K562 (cell line): ENCODE results near the gene UBALD2. TPM values are rescaled to one million over a fixed set of nuclear protein-coding genes. Genes with fewer than 3 reads are reported as not detected.

Experiments
- ATAC-seq: fragments of 200-7000 bp; cut with Tn5 transposase; 3 replicates; pipeline ENCODE4 v1.9.1; 2020; ENCODE audit warnings: moderate library complexity
- BruUV-seq: library from RNA; stranded (reverse); fragments of 400-500 nt; replicated peaks from 2 replicates; lab custom pipeline; 2021; lab: Mats Ljungman, UMichigan
- CTCF ChIA-PET: fragments of 300-600 bp; formaldehyde crosslinking; extraction: SDS; loops from one replicate; lab custom pipeline; 2021; ENCODE audit warnings: low intra/inter-chr PET ratio; lab: Yijun Ruan, JAX
- POLR2A ChIA-PET: fragments of 300-600, 350-650 bp; sonication (Branson Sonifier 250); formaldehyde crosslinking; extraction: SDS; loops from one replicate; lab custom pipeline; 2021; ENCODE audit warnings: antibody characterized with exemption, inconsistent platforms; lab: Yijun Ruan, JAX
- DNase-seq, 4 experiments: peaks; one replicate each; pipeline versions ENCODE4 v3.0.0 to v3.0.0-alpha.2; 2011 to 2018; ENCODE audit warnings: low spot score in 3 of 4, mixed read lengths in 3 of 4; ENCODE audit errors: extremely low read depth in 1 of 4
- FAIRE-seq: peaks from 2 replicates; lab custom pipeline; 2011; peaks lifted over from hg19 to GRCh38; lab: Jason Lieb, UNC
- H2AFZ ChIP-seq: 2 replicates; pipeline ENCODE4 v1.6.0; 2011; ENCODE audit warnings: low read depth, low read length, control low read depth, inconsistent platforms
- H3K27ac ChIP-seq: fragments of 200-600 bp; 3 replicates; pipeline ENCODE4 v1.8.0; 2011; ENCODE audit warnings: low read depth, mild to moderate bottlenecking, control low read depth, inconsistent platforms, low read length, moderate library complexity, mixed read lengths; ENCODE audit errors: extremely low read depth
- H3K27me3 ChIP-seq, 2 experiments: fragments of 300-600 bp in 1 of 2; 2 replicates in 1 of 2; 3 replicates in 1 of 2; pipeline versions ENCODE4 v1.6.0 to v1.8.0; 2011; ENCODE audit warnings: inconsistent platforms in 2 of 2, low read length in 2 of 2, mild to moderate bottlenecking in 1 of 2, mixed read lengths in 1 of 2, moderate library complexity in 1 of 2; ENCODE audit not compliant: control insufficient read depth in 2 of 2, insufficient read depth in 2 of 2
- H3K36me3 ChIP-seq: fragments of 300-600 bp; 3 replicates; pipeline ENCODE4 v1.8.0; 2011; ENCODE audit warnings: mild to moderate bottlenecking, low read length, inconsistent platforms; ENCODE audit not compliant: control insufficient read depth, insufficient read depth
- H3K4me1 ChIP-seq, 2 experiments: fragments of 200-600 bp in 1 of 2; replicated peaks in 1 of 2; 2 replicates in 1 of 2; 3 replicates in 1 of 2; pipeline versions ENCODE4 v1.5.1 to v1.8.0; 2011; ENCODE audit warnings: inconsistent platforms in 2 of 2, low read length in 2 of 2, mild to moderate bottlenecking in 1 of 2, mixed read lengths in 1 of 2, moderate library complexity in 1 of 2; ENCODE audit not compliant: control insufficient read depth in 2 of 2, insufficient read depth in 2 of 2
- H3K4me2 ChIP-seq: 2 replicates; pipeline ENCODE4 v1.6.1; 2011; ENCODE audit warnings: low read length, control low read depth, inconsistent platforms, mixed read lengths; ENCODE audit not compliant: insufficient read depth
- H3K4me3 ChIP-seq: fragments of 200-600 bp; sonication (generic), shearing (Covaris generic); 2 replicates; pipeline ENCODE4 v1.5.1; 2016; ENCODE audit warnings: control low read depth, inconsistent platforms
- H3K79me2 ChIP-seq: fragments of 200-600 bp; 3 replicates; pipeline ENCODE4 v1.8.0; 2011; ENCODE audit warnings: low read length, inconsistent platforms; ENCODE audit not compliant: control insufficient read depth, insufficient read depth
- H3K9ac ChIP-seq, 2 experiments: 2 replicates each; pipeline versions ENCODE4 v1.6.0 to v1.6.1; 2011; ENCODE audit warnings: low read depth in 2 of 2, low read length in 2 of 2, control low read depth in 1 of 2, inconsistent platforms in 1 of 2, mild to moderate bottlenecking in 1 of 2, mixed read lengths in 1 of 2; ENCODE audit not compliant: insufficient read depth in 1 of 2
- H3K9me1 ChIP-seq: one replicate; pipeline ENCODE4 v1.6.0; 2011; ENCODE audit warnings: inconsistent platforms, mild to moderate bottlenecking, low read length, moderate library complexity; ENCODE audit not compliant: control insufficient read depth, insufficient read depth
- H3K9me3 ChIP-seq: replicated peaks from 2 replicates; pipeline ENCODE4 v1.5.1; 2011; ENCODE audit warnings: low read depth, low read length, inconsistent platforms; ENCODE audit not compliant: control insufficient read depth, insufficient read depth
- H4K20me1 ChIP-seq: replicated peaks from 2 replicates; pipeline ENCODE4 v1.6.1; 2011; ENCODE audit warnings: low read length, inconsistent platforms, mixed read lengths; ENCODE audit not compliant: control insufficient read depth, insufficient read depth
- E2F6 ChIP-seq, 2 experiments: IDR thresholded peaks; 2 replicates each; pipeline ENCODE4 v1.6.1; 2011; ENCODE audit warnings: borderline replicate concordance in 1 of 2, control low read depth in 1 of 2, low read depth in 1 of 2, low read length in 1 of 2, mild to moderate bottlenecking in 1 of 2, mixed read lengths in 1 of 2, moderate library complexity in 1 of 2; ENCODE audit not compliant: insufficient read depth in 1 of 2, insufficient read length in 1 of 2, poor library complexity in 1 of 2, severe bottlenecking in 1 of 2; ENCODE audit errors: extremely low read depth in 1 of 2
- MAX ChIP-seq: sonication (generic); formaldehyde crosslinking; IDR thresholded peaks from 2 replicates; pipeline ENCODE4 v1.9.0; 2022; ENCODE audit warnings: mild to moderate bottlenecking, missing genetic modification reagents
- PML ChIP-seq: IDR thresholded peaks from 2 replicates; pipeline ENCODE4 v1.6.1; 2012; ENCODE audit warnings: low read length, inconsistent platforms
- POLR2G ChIP-seq: fragments of 200-400 bp; formaldehyde crosslinking; IDR thresholded peaks from 2 replicates; pipeline ENCODE4 v1.6.1; 2017; ENCODE audit warnings: low read depth, mild to moderate bottlenecking, antibody characterized with exemption, low read length, moderate library complexity
- USF1 ChIP-seq: sonication (generic); formaldehyde crosslinking; IDR thresholded peaks from 2 replicates; pipeline ENCODE4 v1.9.0; 2022; ENCODE audit warnings: mild to moderate bottlenecking, missing genetic modification reagents
- USF2 ChIP-seq: sonication (generic); formaldehyde crosslinking; IDR thresholded peaks from 2 replicates; pipeline ENCODE4 v1.5.0; 2020; ENCODE audit warnings: missing genetic modification reagents
- VEZF1 ChIP-seq: fragments of 200-800 bp; sonication (Bioruptor generic); IDR thresholded peaks from 2 replicates; pipeline ENCODE4 v1.6.1; 2017; ENCODE audit warnings: missing genetic modification characterization, missing compliant biosample characterization
- YY1 ChIP-seq, 3 experiments: IDR thresholded peaks; 2 replicates each; pipeline ENCODE4 v1.6.1; 2011; ENCODE audit warnings: low read length in 2 of 3, mild to moderate bottlenecking in 2 of 3, moderate library complexity in 2 of 3, borderline replicate concordance in 1 of 3, control low read depth in 1 of 3, low read depth in 1 of 3; ENCODE audit not compliant: insufficient read depth in 3 of 3, insufficient replicate concordance in 2 of 3, control insufficient read depth in 1 of 3, insufficient read length in 1 of 3; ENCODE audit errors: extremely low read depth in 1 of 3
- ZBTB7A ChIP-seq: IDR thresholded peaks from 2 replicates; pipeline ENCODE4 v1.6.1; 2011; ENCODE audit warnings: low read depth, mild to moderate bottlenecking, low read length, moderate library complexity, borderline replicate concordance; ENCODE audit not compliant: control insufficient read depth
- WGBS: fragments of 100-300 bp; shearing (Covaris generic); methylation state at CpG from one replicate; pipeline ENCODE4 v1.1.6; 2016; ENCODE audit warnings: low coverage, mixed read lengths; ENCODE audit not compliant: insufficient coverage; ENCODE audit errors: missing lambda C conversion rate; 5-methylcytosine and 5-hydroxymethylcytosine counted together
- in situ Hi-C: fragments of 300-500 bp; cut with MboI; formaldehyde crosslinking; loops from 4 replicates; pipeline ENCODE4 v1.15.0; 2018; ENCODE audit warnings: inconsistent platforms, mixed read lengths
- intact Hi-C: fragments of 100-400 bp; cut with micrococcal nuclease; formaldehyde crosslinking; loops from 2 replicates; pipeline ENCODE4 v1.14.2; 2022
- polyA plus RNA-seq, 8 experiments: library from polyadenylated mRNA; depleted of rRNA in 4 of 8; stranded (reverse) in 5 of 8; unstranded in 3 of 8; fragments of >200 nt; fragmentation: Nextera tagmentation in 2 of 8; fragmentation: Illumina TruSeq in 1 of 8; extraction: Ambion mirVana in 2 of 8; extraction: Trizol in 1 of 8; gene quantifications; 2 replicates each; pipeline versions ENCODE4 v1.2.1 to v1.2.3, GENCODE V29; 2011 to 2014; ENCODE audit warnings: inconsistent platforms in 1 of 8, missing spikeins in 1 of 8
- total RNA-seq, 7 experiments: library from RNA; depleted of rRNA in 6 of 7; stranded (reverse); fragments of >200 nt in 6 of 7; fragmentation: Illumina TruSeq in 2 of 7; extraction: Trizol in 2 of 7; gene quantifications; 2 replicates each; pipeline versions ENCODE4 v1.2.1 to v1.2.3, GENCODE V29; 2011 to 2021; ENCODE audit warnings: low replicate concordance in 1 of 7

UBALD2 gene
- total and polyA plus RNA-seq, 9 of the 15 experiments (the other 6 are each of a cell fraction or from before 2014, with no cell fraction given) = 2.3 to 94.1 (median 25.3) TPM

- TF ChIP-seq USF2 (CRISPR knock-in tag) = peak; percentile 35; the same call in 1 of the 2 replicates
- TF ChIP-seq YY1 (IDR thresholded peaks at IDR 0.05; ENCODE audit: borderline replicate concordance in 1 of 3, control insufficient read depth in 1 of 3, extremely low read depth in 1 of 3, insufficient read depth in 3 of 3, insufficient read length in 1 of 3, insufficient replicate concordance in 2 of 3, low read depth in 1 of 3, low read length in 2 of 3) = peak; percentile 29 to 88 (median 58)
- peak in 1 of 2 experiments; percentile 45 for TF ChIP-seq E2F6 (IDR thresholded peaks at IDR 0.05; ENCODE audit: borderline replicate concordance in 1 of 2, extremely low read depth in 1 of 2, insufficient read depth in 1 of 2, insufficient read length in 1 of 2, low read depth in 1 of 2, low read length in 1 of 2, poor library complexity in 1 of 2, severe bottlenecking in 1 of 2)
Observed at GRCh38 chr17:76270127-76270592, 5.0 kb downstream of the UBALD2 start (continued).

- Histone ChIP-seq H3K4me3 (no peak overlapping the region), H3K79me2 (peaks cover 49% of the 10 kb centered on the region), H3K27ac (peak overlapping the region; percentile 38; the same call in 2 of the 3 replicates), H3K36me3 (peaks cover 45% of the 10 kb centered on the region), H3K4me1 (peaks cover 38 to 92% of the 10 kb centered on the region in 2 experiments), H3K27me3 (no peaks in the 10 kb centered on the region), H4K20me1 (no peaks in the 10 kb centered on the region), H3K9me3 (no peaks in the 10 kb centered on the region), H2AFZ (no peak overlapping the region), H3K9me1 (no peaks in the 10 kb centered on the region), H3K9ac (peak overlapping the region; percentile 13 to 86; a peak in 3 of 4 replicates), H3K4me2 (no peak overlapping the region)
- ChIA-PET CTCF (no interaction called here), POLR2A (interaction anchor here (0.5 to 10.6 kb wide), 23 partner anchors 8 to 1293 kb away, joined by 3 to 227 read pairs (median 4); partner anchors contain the start of genes RNF157 and SPHK1)
- DNase-seq = no peak
- 91% methylated on average over 13 of the region's 14 CpGs for WGBS
- no peak for FAIRE-seq
- ATAC-seq = peak; percentile 1
- intact Hi-C loops (no loop called here), in situ Hi-C loops (no loop called here)
- no TSS peak for BruUV-seq
- TF ChIP-seq USF1 (CRISPR knock-in tag) = 0 out of 2 replicates have a peak, but pooled peaks have one; percentile 17
- peak; percentile 24; the same call in 1 of the 2 replicates for TF ChIP-seq VEZF1 (CRISPR knock-in tag)
- peak; percentile 12; the same call in 1 of the 2 replicates for TF ChIP-seq POLR2G
- TF ChIP-seq ZBTB7A = peak; percentile 25; the same call in 1 of the 2 replicates
- 0 out of 2 replicates have a peak, but pooled peaks have one; percentile 47 for TF ChIP-seq PML
- 0 out of 2 replicates have a peak, but pooled peaks have one; percentile 8 for TF ChIP-seq MAX (CRISPR knock-in tag)
Observed at GRCh38 chr17:76270770-76271668, 5.9 kb downstream of the UBALD2 start.
